ENCODE data around the gene GRIN2C.

DNA sequence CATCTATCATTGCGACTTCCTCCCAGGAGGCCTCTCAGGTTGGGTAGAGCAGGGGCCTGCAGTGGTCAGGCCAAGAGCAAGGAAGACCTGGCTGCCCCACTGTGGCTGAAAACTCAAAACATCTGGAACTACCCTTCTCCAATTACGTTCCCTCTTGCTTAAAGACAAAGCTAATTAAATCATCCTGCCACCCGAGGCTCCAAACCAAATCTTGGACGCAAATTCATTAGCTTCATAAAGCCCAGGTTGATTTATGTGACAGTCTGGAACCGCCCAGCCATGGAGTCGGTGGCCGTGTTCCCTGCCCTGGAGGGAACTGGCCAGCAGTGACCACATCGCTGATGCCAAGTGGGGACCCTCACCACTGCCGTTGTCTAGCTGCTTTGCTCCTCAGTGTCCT lies 21.4 kb downstream of the GRIN2C start:
- TF ChIP-seq, protein P1, sequence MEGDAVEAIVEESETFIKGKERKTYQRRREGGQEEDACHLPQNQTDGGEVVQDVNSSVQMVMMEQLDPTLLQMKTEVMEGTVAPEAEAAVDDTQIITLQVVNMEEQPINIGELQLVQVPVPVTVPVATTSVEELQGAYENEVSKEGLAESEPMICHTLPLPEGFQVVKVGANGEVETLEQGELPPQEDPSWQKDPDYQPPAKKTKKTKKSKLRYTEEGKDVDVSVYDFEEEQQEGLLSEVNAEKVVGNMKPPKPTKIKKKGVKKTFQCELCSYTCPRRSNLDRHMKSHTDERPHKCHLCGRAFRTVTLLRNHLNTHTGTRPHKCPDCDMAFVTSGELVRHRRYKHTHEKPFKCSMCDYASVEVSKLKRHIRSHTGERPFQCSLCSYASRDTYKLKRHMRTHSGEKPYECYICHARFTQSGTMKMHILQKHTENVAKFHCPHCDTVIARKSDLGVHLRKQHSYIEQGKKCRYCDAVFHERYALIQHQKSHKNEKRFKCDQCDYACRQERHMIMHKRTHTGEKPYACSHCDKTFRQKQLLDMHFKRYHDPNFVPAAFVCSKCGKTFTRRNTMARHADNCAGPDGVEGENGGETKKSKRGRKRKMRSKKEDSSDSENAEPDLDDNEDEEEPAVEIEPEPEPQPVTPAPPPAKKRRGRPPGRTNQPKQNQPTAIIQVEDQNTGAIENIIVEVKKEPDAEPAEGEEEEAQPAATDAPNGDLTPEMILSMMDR (tag by site-specific recombination; IDR thresholded peaks at IDR 0.05) = no peak
- no peak for TF ChIP-seq ZNF274 (IDR thresholded peaks at IDR 0.05; ENCODE audit: low read length)
- no peak for TF ChIP-seq ZNF274 (tag by site-specific recombination; IDR thresholded peaks at IDR 0.05; ENCODE audit: borderline replicate concordance)
- TF ChIP-seq REPIN1 (tag by site-specific recombination; IDR thresholded peaks at IDR 0.05; ENCODE audit: low read depth) = no peak

Measured in HEK293 (cell line).